ENCODE measurements around the gene SCAF1. TPM values are rescaled to one million over a fixed set of nuclear protein-coding genes. Genes with fewer than 3 reads are reported as not detected.
A peak's percentile ranks its signal among the peaks of the same experiment; 100 is the strongest.

Gene SCAF1
- total and polyA plus RNA-seq, 9 of the 15 experiments (the other 6 are each of a cell fraction or from before 2014, with no cell fraction given) = 0.20 to 79.0 (median 4.9) TPM

- TF ChIP-seq SREBF2 (CRISPR knock-in tag; IDR thresholded peaks at IDR 0.05) (no peak), RREB1 (CRISPR knock-in tag; IDR thresholded peaks at IDR 0.05) (no peak), KAT8 (IDR thresholded peaks at IDR 0.05; ENCODE audit: low read depth) (no peak), ZNF707 (CRISPR knock-in tag; conservative IDR thresholded peaks at IDR 0.05) (no peak), SMAD4 (CRISPR knock-in tag; conservative IDR thresholded peaks at IDR 0.05) (no peak), CREBBP (IDR thresholded peaks at IDR 0.05; ENCODE audit: low read depth, low read length) (no peak), ZFP36 (IDR thresholded peaks at IDR 0.05; ENCODE audit: low read depth, low read length, partially characterized antibody) (no peak), ZNF57 (CRISPR knock-in tag; IDR thresholded peaks at IDR 0.05) (no peak), NEUROD1 (IDR thresholded peaks at IDR 0.05; ENCODE audit: borderline replicate concordance, low read depth, low read length, partially characterized antibody) (peak; percentile 3), ZBTB49 (CRISPR knock-in tag; IDR thresholded peaks at IDR 0.05; ENCODE audit: borderline replicate concordance) (no peak), CCNT2 (IDR thresholded peaks at IDR 0.05; ENCODE audit: borderline replicate concordance, extremely low read depth, insufficient read length, low read depth, low read length) (no peak), FOXA3 (CRISPR knock-in tag; conservative IDR thresholded peaks at IDR 0.05 in 1 of 2, IDR thresholded peaks at IDR 0.05 in 1 of 2) (no peak), NRF1 (conservative IDR thresholded peaks at IDR 0.05 in 1 of 2, IDR thresholded peaks at IDR 0.05 in 1 of 2) (no peak), PRDM10 (IDR thresholded peaks at IDR 0.05; ENCODE audit: partially characterized antibody) (no peak), TRIM24 (IDR thresholded peaks at IDR 0.05) (no peak), PYGO2 (tag; IDR thresholded peaks at IDR 0.05) (no peak), SMARCB1 (IDR thresholded peaks at IDR 0.05; ENCODE audit: insufficient read length, low read depth) (no peak)
Measured at GRCh38 chr19:49666120-49666444, 24.1 kb downstream of the SCAF1 start (continued).

All from K562 (cell line).